ENCODE measurements around the gene CRISP3. TPM values are rescaled to one million over a fixed set of nuclear protein-coding genes. Genes with fewer than 3 reads are reported as not detected.
"Not testable (repeated sequence)": the region's sequence is repeated elsewhere in the genome, so short reads cannot be mapped to it uniquely, and the experiment has no call there.

The CRISP3 gene
- total RNA-seq, 2 experiments from 2014 or later, result not detected

DNA sequence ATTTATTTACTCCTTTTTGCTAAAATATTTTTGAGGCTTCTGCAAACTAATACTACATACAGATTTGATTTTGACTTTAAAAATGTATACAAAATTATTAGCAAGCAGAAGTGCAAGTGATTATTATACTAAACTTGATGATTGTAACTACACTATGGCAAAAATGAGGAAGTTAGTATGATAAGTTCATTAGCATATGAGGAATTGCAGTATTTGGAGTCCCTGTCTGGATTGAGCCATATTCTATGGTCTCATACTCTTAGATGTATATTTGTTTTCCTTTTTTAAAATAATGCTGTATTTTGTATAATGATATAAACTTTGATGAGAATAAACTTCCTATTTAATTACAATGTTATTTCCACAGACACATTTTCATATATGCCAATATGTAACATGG lies 13.9 kb downstream of the CRISP3 start:
- Mint-ChIP-seq H3K36me3 (no peaks in the 10 kb centered on the region), H3K9me3 (no peaks in the 10 kb centered on the region), H3K27ac (no peak overlapping the region), H3K4me1 (no peaks in the 10 kb centered on the region), H3K27me3 (no peaks in the 10 kb centered on the region), H3K4me3 (no peak overlapping the region)
- no peak for DNase-seq

DNA sequence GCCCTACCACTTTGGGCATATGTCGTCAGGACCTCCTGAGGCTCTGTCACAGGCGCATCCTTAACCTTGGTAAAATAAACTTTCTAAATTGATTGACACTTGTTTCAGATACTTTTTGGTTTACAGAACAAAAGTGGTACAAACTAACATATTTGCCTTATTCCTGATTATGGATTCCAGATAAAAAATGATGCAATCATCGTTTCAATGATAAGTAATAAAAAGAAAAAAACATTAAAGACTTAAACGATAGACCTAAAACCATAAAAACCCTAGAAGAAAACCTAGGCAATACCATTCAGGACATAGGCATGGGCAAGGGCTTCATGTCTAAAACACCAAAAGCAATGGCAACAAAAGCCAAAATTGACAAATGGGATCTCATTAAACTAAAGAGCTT lies 20.3 kb downstream of the CRISP3 start:
- not testable (repeated sequence) for H3K36me3 Mint-ChIP-seq, H3K27ac Mint-ChIP-seq, DNase-seq, H3K4me1 Mint-ChIP-seq, H3K27me3 Mint-ChIP-seq, H3K4me3 Mint-ChIP-seq, H3K9me3 Mint-ChIP-seq

DNA sequence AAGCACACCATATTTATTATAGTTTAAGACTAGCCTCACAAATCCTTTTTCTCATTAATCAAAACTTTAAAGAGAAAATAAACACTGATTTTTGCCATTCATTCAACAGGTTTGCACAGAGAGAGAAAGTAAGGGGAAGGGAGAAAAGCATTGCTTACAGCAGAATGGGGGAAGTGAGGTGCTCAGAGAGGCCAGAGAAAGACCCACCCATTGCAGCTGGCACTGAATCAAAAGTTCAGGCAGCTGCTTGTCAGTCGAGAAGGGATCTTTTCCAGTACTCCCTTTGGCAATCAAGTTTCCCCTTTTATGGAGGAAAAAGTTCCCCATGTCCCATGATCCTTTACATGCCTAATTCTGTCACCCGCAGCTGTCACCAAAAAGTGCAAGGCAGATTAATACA lies 22.9 kb downstream of the CRISP3 start:
- no peaks in the 10 kb centered on the region for H3K9me3 Mint-ChIP-seq
- DNase-seq, result no peak
- H3K4me3 Mint-ChIP-seq, result no peak overlapping the region
- no peaks in the 10 kb centered on the region for H3K27me3 Mint-ChIP-seq
- H3K4me1 Mint-ChIP-seq, result no peaks in the 10 kb centered on the region
- H3K27ac Mint-ChIP-seq, result no peak overlapping the region
- H3K36me3 Mint-ChIP-seq, result no peaks in the 10 kb centered on the region

GRCh38 chr6:49720372-49720771 lies 23.8 kb downstream of the CRISP3 start:
- Mint-ChIP-seq H3K4me1 (no peaks in the 10 kb centered on the region), H3K36me3 (no peaks in the 10 kb centered on the region), H3K9me3 (no peaks in the 10 kb centered on the region), H3K4me3 (no peak overlapping the region), H3K27ac (no peak overlapping the region), H3K27me3 (no peaks in the 10 kb centered on the region)
- no peak for DNase-seq

DNA sequence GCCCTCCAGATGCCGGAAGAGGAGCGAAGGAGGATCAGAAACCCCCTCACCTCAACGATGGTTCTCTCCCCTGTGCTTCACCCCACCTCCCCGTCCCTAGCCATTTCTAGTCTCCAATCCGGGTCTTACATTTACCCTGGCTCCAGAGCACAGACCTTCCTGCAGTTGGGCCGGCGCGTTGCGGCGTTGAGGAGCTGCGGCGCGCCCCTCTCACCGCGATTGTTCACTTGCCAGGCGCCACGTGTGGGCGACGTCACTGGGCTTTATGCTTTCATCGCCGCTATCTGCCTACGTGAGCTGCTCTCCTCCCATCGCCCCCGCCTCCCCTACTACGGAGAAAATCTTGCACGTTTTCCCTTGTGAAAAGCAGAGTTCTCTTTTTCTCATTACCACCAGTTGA lies 30.8 kb downstream of the CRISP3 start, which contains the start of gene CRISP2:
Gene CRISP2, minus strand, starts transcription at position 198 of the 400 bp plus-strand sequence. CDS start 4,347 bp downstream, outside the sequence.
- no peak for DNase-seq
- Mint-ChIP-seq H3K27ac (no peak within 1 kb of the TSS), H3K36me3 (no peaks in the 10 kb centered on the region), H3K9me3 (peaks cover 2% of the 10 kb centered on the region), H3K4me3 (no peak within 1 kb of the TSS), H3K4me1 (no peaks in the 10 kb centered on the region), H3K27me3 (no peaks in the 10 kb centered on the region)

GRCh38 chr6:49698478-49698877 lies 45.7 kb downstream of the CRISP3 start:
- DNase-seq, result no peak
- H3K4me3 Mint-ChIP-seq, result no peak overlapping the region
- no peak overlapping the region for H3K27ac Mint-ChIP-seq
- no peaks in the 10 kb centered on the region for H3K27me3 Mint-ChIP-seq
- H3K9me3 Mint-ChIP-seq, result peaks cover 5% of the 10 kb centered on the region
- no peaks in the 10 kb centered on the region for H3K36me3 Mint-ChIP-seq
- no peaks in the 10 kb centered on the region for H3K4me1 Mint-ChIP-seq

- H3K36me3 Mint-ChIP-seq, result no peaks in the 10 kb centered on the region
- no peak for DNase-seq
- H3K4me3 Mint-ChIP-seq, result no peak overlapping the region
- peaks cover 11% of the 10 kb centered on the region for H3K9me3 Mint-ChIP-seq
- H3K27me3 Mint-ChIP-seq, result no peaks in the 10 kb centered on the region
- H3K4me1 Mint-ChIP-seq, result no peaks in the 10 kb centered on the region
- H3K27ac Mint-ChIP-seq, result no peak overlapping the region
Observed at GRCh38 chr6:49693512-49693911, 50.7 kb downstream of the CRISP3 start.

GRCh38 chr6:49692534-49692933 lies 51.7 kb downstream of the CRISP3 start:
- DNase-seq, result no peak
- H3K4me3 Mint-ChIP-seq, result no peak overlapping the region
- no peaks in the 10 kb centered on the region for H3K36me3 Mint-ChIP-seq
- no peaks in the 10 kb centered on the region for H3K4me1 Mint-ChIP-seq
- no peak overlapping the region for H3K27ac Mint-ChIP-seq
- H3K9me3 Mint-ChIP-seq, result peaks cover 11% of the 10 kb centered on the region
- no peaks in the 10 kb centered on the region for H3K27me3 Mint-ChIP-seq

Other genes starting within 250 kb of the CRISP3 start
- not detected for gene GLYATL3, start 244.5 kb downstream of the CRISP3 start, total RNA-seq
- under 1 TPM; 0.28 to 0.33 TPM for gene C6orf141, start 193.7 kb downstream of the CRISP3 start, total RNA-seq
- not detected for gene RHAG, start 107.5 kb downstream of the CRISP3 start, total RNA-seq
- not detected for gene CRISP2, start 30.8 kb downstream of the CRISP3 start, total RNA-seq
- gene PGK2, start 42.9 kb upstream of the CRISP3 start, total RNA-seq, result not detected
- not detected for gene CRISP1, start 122.1 kb upstream of the CRISP3 start, total RNA-seq
- gene DEFB114, start 219.8 kb upstream of the CRISP3 start, total RNA-seq, result not detected
- gene DEFB113, start 225.2 kb upstream of the CRISP3 start, total RNA-seq, result not detected

Measured in activated naive CD8-positive, alpha-beta T cell treated with anti-CD3 and anti-CD28 coated beads for 36 hours (primary cell).